IMR-90 (cell line): ENCODE data around the gene PGBD5. TPM values are rescaled to one million over a fixed set of nuclear protein-coding genes. Genes with fewer than 3 reads are reported as not detected.

Source experiments
- ATAC-seq: fragments of 200-7000 bp; cut with Tn5 transposase; 2 replicates; pipeline ENCODE4 v1.9.1; 2020; ENCODE audit warnings: low read depth, mild to moderate bottlenecking, moderate library complexity
- BruUV-seq: library from RNA; stranded (reverse); fragments of 400-500 nt; replicated peaks from 2 replicates; lab custom pipeline; 2021; lab: Mats Ljungman, UMichigan
- CTCF ChIA-PET: fragments of 300-600 bp; formaldehyde crosslinking; extraction: SDS; loops from one replicate; lab custom pipeline; 2021; ENCODE audit warnings: antibody characterized with exemption; lab: Yijun Ruan, JAX
- POLR2A ChIA-PET: fragments of 300-600 bp; sonication (Branson Sonifier 250); formaldehyde crosslinking; loops from one replicate; lab custom pipeline; 2022; ENCODE audit warnings: antibody characterized with exemption; ENCODE audit not compliant: unreplicated experiment; lab: Charles Lee
- DNase-seq: peaks from one replicate; pipeline ENCODE4 v3.0.0; 2013
- H2AFZ ChIP-seq: replicated peaks from 2 replicates; pipeline ENCODE3; 2013; ENCODE audit warnings: low read length, mild to moderate bottlenecking; ENCODE audit not compliant: poor library complexity
- H2AK5ac ChIP-seq: 2 replicates; pipeline ENCODE4 v1.6.1; 2013; ENCODE audit warnings: low read depth, low read length, inconsistent platforms
- H2AK9ac ChIP-seq: replicated peaks from 2 replicates; pipeline ENCODE3; 2013; ENCODE audit warnings: mild to moderate bottlenecking, low read depth, low read length, moderate library complexity; ENCODE audit not compliant: poor library complexity
- H2BK120ac ChIP-seq: 2 replicates; pipeline ENCODE4 v1.6.1; 2013; ENCODE audit warnings: low read depth, low read length, inconsistent platforms
- H2BK15ac ChIP-seq: 3 replicates; pipeline ENCODE4 v1.6.1; 2013; ENCODE audit warnings: low read depth, low read length, inconsistent platforms
- H2BK20ac ChIP-seq: 2 replicates; pipeline ENCODE4 v1.6.1; 2013; ENCODE audit warnings: low read depth, mild to moderate bottlenecking, inconsistent platforms, low read length, moderate library complexity
- H2BK5ac ChIP-seq: 2 replicates; pipeline ENCODE4 v1.6.1; 2013; ENCODE audit warnings: mild to moderate bottlenecking, low read depth, low read length, inconsistent platforms; ENCODE audit not compliant: poor library complexity, severe bottlenecking
- H3K14ac ChIP-seq: replicated peaks from 2 replicates; pipeline ENCODE4 v1.6.1; 2013; ENCODE audit warnings: low read depth, low read length, inconsistent platforms
- H3K18ac ChIP-seq: 2 replicates; pipeline ENCODE4 v1.6.1; 2013; ENCODE audit warnings: low read depth, low read length, control low read depth
- H3K23ac ChIP-seq: 2 replicates; pipeline ENCODE4 v1.6.1; 2013; ENCODE audit warnings: low read depth, low read length, inconsistent platforms
- H3K27ac ChIP-seq: 2 replicates; pipeline ENCODE4 v1.5.1; 2013; ENCODE audit warnings: mild to moderate bottlenecking, control low read depth, low read length; ENCODE audit not compliant: insufficient read depth
- H3K27me3 ChIP-seq: 2 replicates; pipeline ENCODE4 v1.6.1; 2013; ENCODE audit warnings: low read length; ENCODE audit not compliant: control insufficient read depth, insufficient read depth
- H3K36me3 ChIP-seq: 2 replicates; pipeline ENCODE4 v1.6.1; 2013; ENCODE audit warnings: low read length, mixed read lengths; ENCODE audit not compliant: control insufficient read depth, insufficient read depth
- H3K4ac ChIP-seq: 2 replicates; pipeline ENCODE4 v1.6.1; 2013; ENCODE audit warnings: low read depth, low read length, inconsistent platforms
- H3K4me1 ChIP-seq: 2 replicates; pipeline ENCODE4 v1.6.1; 2013; ENCODE audit warnings: low read length, mixed read lengths; ENCODE audit not compliant: control insufficient read depth, insufficient read depth
- H3K4me2 ChIP-seq: 2 replicates; pipeline ENCODE4 v1.6.1; 2013; ENCODE audit warnings: low read depth, mild to moderate bottlenecking, control low read depth, low read length, moderate library complexity
- H3K4me3 ChIP-seq: 2 replicates; pipeline ENCODE4 v1.5.1; 2013; ENCODE audit warnings: low read depth, mild to moderate bottlenecking, control low read depth, low read length, moderate library complexity; ENCODE audit not compliant: insufficient read depth
- H3K56ac ChIP-seq: 2 replicates; pipeline ENCODE4 v1.6.1; 2013; ENCODE audit warnings: low read length, inconsistent platforms; ENCODE audit not compliant: insufficient read depth; ENCODE audit errors: extremely low read depth
- H3K79me1 ChIP-seq, 2 experiments: 2 replicates each; pipeline ENCODE4 v1.6.1; 2013; ENCODE audit warnings: low read length in 2 of 2, inconsistent platforms in 1 of 2, low read depth in 1 of 2
- H3K9ac ChIP-seq: 2 replicates; pipeline ENCODE4 v1.6.1; 2013; ENCODE audit warnings: low read depth, low read length, control low read depth
- H3K9me1 ChIP-seq: 2 replicates; pipeline ENCODE4 v1.6.1; 2013; ENCODE audit warnings: low read length, inconsistent platforms; ENCODE audit not compliant: insufficient read depth
- H3K9me3 ChIP-seq: 2 replicates; pipeline ENCODE4 v1.6.1; 2013; ENCODE audit warnings: low read length; ENCODE audit not compliant: control insufficient read depth, insufficient read depth
- H4K20me1 ChIP-seq: 2 replicates; pipeline ENCODE4 v1.6.1; 2013; ENCODE audit warnings: low read length, inconsistent platforms; ENCODE audit not compliant: insufficient read depth
- H4K5ac ChIP-seq: 2 replicates; pipeline ENCODE4 v1.6.1; 2013; ENCODE audit warnings: mild to moderate bottlenecking, low read depth, low read length, control low read depth
- H4K8ac ChIP-seq, 2 experiments: 2 replicates each; pipeline ENCODE4 v1.6.1; 2013; ENCODE audit warnings: low read depth in 2 of 2, low read length in 2 of 2, control low read depth in 1 of 2, inconsistent platforms in 1 of 2
- H4K91ac ChIP-seq: 2 replicates; pipeline ENCODE4 v1.6.1; 2013; ENCODE audit warnings: low read depth, low read length, inconsistent platforms; ENCODE audit not compliant: insufficient read depth
- BHLHE40 ChIP-seq: fragments of 150-350 bp; IDR thresholded peaks from 2 replicates; pipeline ENCODE4 v1.6.1; 2016; ENCODE audit warnings: mild to moderate bottlenecking, low read depth, low read length
- CHD1 ChIP-seq: IDR thresholded peaks from 2 replicates; pipeline ENCODE4 v1.6.1; 2012; ENCODE audit warnings: low read depth, low read length, improper control_type of control experiment
- CTCF ChIP-seq: conservative IDR thresholded peaks from 2 replicates; pipeline ENCODE4 v1.5.1; 2012; ENCODE audit warnings: mild to moderate bottlenecking, low read depth, low read length, improper control_type of control experiment
- FOS ChIP-seq: fragments of 150-350 bp; IDR thresholded peaks from 2 replicates; pipeline ENCODE4 v1.6.1; 2016; ENCODE audit warnings: low read depth, low read length
- NFE2L2 ChIP-seq: fragments of 150-350 bp; IDR thresholded peaks from 2 replicates; pipeline ENCODE4 v1.6.1; 2016; ENCODE audit warnings: low read depth, mild to moderate bottlenecking, low read length
- POLR2A ChIP-seq: IDR thresholded peaks from 2 replicates; pipeline ENCODE4 v1.6.1; 2012; ENCODE audit warnings: mild to moderate bottlenecking, low read depth, low read length
- RAD21 ChIP-seq: IDR thresholded peaks from 2 replicates; pipeline ENCODE4 v1.6.1; 2012; ENCODE audit warnings: low read length, improper control_type of control experiment
- RCOR1 ChIP-seq: IDR thresholded peaks from 2 replicates; pipeline ENCODE4 v1.6.1; 2012; ENCODE audit warnings: mild to moderate bottlenecking, low read length, improper control_type of control experiment; ENCODE audit not compliant: insufficient replicate concordance
- WGBS, 2 experiments: methylation state at CpG; one replicate each; pipeline versions ENCODE4 v1.1.5 to v1.1.7; 2013; ENCODE audit warnings: missing lambda C conversion rate in 2 of 2; ENCODE audit not compliant: insufficient read length in 1 of 2; ENCODE audit errors: extremely low coverage in 2 of 2; 5-methylcytosine and 5-hydroxymethylcytosine counted together
- dilution Hi-C: fragments of 300-500 bp; cut with HindIII; formaldehyde crosslinking; loops from one replicate; pipeline ENCODE4 v1.14.3; 2018; ENCODE audit warnings: low sequenced_read_pairs; ENCODE audit not compliant: unreplicated experiment
- in situ Hi-C: fragments of 300-500 bp; cut with MboI; formaldehyde crosslinking; loops from 3 replicates; pipeline ENCODE4 v1.14.3; 2019; ENCODE audit warnings: low sequenced_read_pairs, inconsistent platforms, mixed read lengths
- intact Hi-C: fragments of 100-400 bp; cut with micrococcal nuclease; formaldehyde crosslinking; loops from 2 replicates; pipeline ENCODE4 v1.10.0; 2022
- polyA plus RNA-seq, 3 experiments: library from polyadenylated mRNA; depleted of rRNA; stranded (reverse); fragments of >200 nt; gene quantifications; 2 replicates each; pipeline ENCODE4 v1.2.3, GENCODE V29; 2012; ENCODE audit warnings: low replicate concordance in 1 of 3
- total RNA-seq: library from RNA; depleted of rRNA; stranded (reverse); fragments of >200 nt; gene quantifications from 2 replicates; pipeline ENCODE4 v1.2.3, GENCODE V29; 2012

Gene PGBD5
- total and polyA plus RNA-seq, 2 of the 4 experiments (the other 2 are of a cell fraction), result 0.18 to 0.36 TPM

GRCh38 chr1:230314142-230314470 lies 112.0 kb downstream of the PGBD5 start:
- ChIA-PET POLR2A (no interaction called here), CTCF (interaction anchor here (0.9 kb wide), 1 partner anchor 46 kb away, joined by 6 read pairs; no protein-coding TSS in a partner anchor)
- in situ Hi-C loops, result loop anchor here (10.0 to 25.0 kb wide), 2 partner anchors 649 to 1052 kb away; partner anchors contain the start of gene RAB4A
- Histone ChIP-seq H3K79me1 (no peaks in the 10 kb centered on the region), H2BK120ac (no peak overlapping the region), H3K18ac (no peak overlapping the region), H3K36me3 (no peaks in the 10 kb centered on the region), H2AFZ (no peak overlapping the region), H3K23ac (no peak overlapping the region), H2AK9ac (no peak overlapping the region), H3K14ac (no peak overlapping the region), H4K91ac (no peak overlapping the region), H2BK5ac (no peak overlapping the region), H4K5ac (no peak overlapping the region), H3K27ac (no peak overlapping the region), H3K9me3 (no peaks in the 10 kb centered on the region), H3K4me3 (no peak overlapping the region), H3K9ac (no peak overlapping the region), H3K56ac (no peak overlapping the region), H3K9me1 (no peaks in the 10 kb centered on the region), H2BK20ac (no peak overlapping the region), H3K27me3 (peaks cover 2% of the 10 kb centered on the region; the same call in 1 of the 2 replicates), H3K4me2 (no peak overlapping the region), H4K8ac (no peak overlapping the region), H4K20me1 (no peaks in the 10 kb centered on the region), H3K4me1 (no peaks in the 10 kb centered on the region), H2BK15ac (no peak overlapping the region), H3K4ac (no peak overlapping the region), H2AK5ac (no peak overlapping the region)
- DNase-seq (no peak), ATAC-seq (no peak)
- no TSS peak for BruUV-seq
- WGBS, 2 experiments, result no CpG with 5 or more reads among the region's 8 CpGs
- intact Hi-C loops, result loop anchor here (10.0 kb wide), 1 partner anchor 1059 kb away; no protein-coding TSS in a partner anchor
- TF ChIP-seq RCOR1, result no peak
- no peak for TF ChIP-seq FOS
- no peak for TF ChIP-seq BHLHE40
- TF ChIP-seq NFE2L2, result no peak
- no peak for TF ChIP-seq CTCF
- no peak for TF ChIP-seq POLR2A
- no peak for TF ChIP-seq CHD1
- TF ChIP-seq RAD21, result no peak
- dilution Hi-C loops, result no loop called here
